ENCODE measurements around the gene PRKCE.

Gene PRKCE

GRCh38 chr2:45951025-45951727 lies 299.7 kb downstream of the PRKCE start:
- DNase-seq (ENCODE audit: extremely low read depth in 1 of 2, low read depth in 1 of 2), result no peak

DNA sequence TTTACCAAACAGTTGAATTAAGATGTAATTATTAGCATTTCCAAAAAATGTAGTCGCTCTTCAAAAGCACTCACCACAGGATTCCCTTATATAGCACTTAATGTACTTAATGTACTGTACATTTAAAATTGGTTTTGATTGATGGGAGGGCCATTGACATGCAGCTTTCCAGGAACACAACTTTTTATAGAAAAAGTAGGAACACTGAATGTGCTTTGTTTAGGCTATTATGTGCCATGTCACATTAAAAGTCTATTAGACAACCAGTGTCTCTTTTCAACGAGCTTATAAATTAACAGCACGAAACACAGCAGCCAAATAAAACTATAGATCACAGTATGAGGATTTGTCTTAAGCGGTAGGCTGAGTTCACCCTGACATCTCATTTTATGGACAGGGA lies 301.1 kb downstream of the PRKCE start:
- DNase-seq (ENCODE audit: extremely low read depth in 1 of 2, low read depth in 1 of 2), result no peak

GRCh38 chr2:45953376-45954027 lies 302.0 kb downstream of the PRKCE start:
- DNase-seq (ENCODE audit: extremely low read depth in 1 of 2, low read depth in 1 of 2), result no peak

- DNase-seq (ENCODE audit: extremely low read depth in 1 of 2, low read depth in 1 of 2), result no peak
These were observed 302.9 kb downstream of the PRKCE start for GRCh38 chr2:45954233-45954850.

GRCh38 chr2:45957533-45958227 lies 306.2 kb downstream of the PRKCE start:
- DNase-seq (ENCODE audit: extremely low read depth in 1 of 2, low read depth in 1 of 2), result no peak

DNA sequence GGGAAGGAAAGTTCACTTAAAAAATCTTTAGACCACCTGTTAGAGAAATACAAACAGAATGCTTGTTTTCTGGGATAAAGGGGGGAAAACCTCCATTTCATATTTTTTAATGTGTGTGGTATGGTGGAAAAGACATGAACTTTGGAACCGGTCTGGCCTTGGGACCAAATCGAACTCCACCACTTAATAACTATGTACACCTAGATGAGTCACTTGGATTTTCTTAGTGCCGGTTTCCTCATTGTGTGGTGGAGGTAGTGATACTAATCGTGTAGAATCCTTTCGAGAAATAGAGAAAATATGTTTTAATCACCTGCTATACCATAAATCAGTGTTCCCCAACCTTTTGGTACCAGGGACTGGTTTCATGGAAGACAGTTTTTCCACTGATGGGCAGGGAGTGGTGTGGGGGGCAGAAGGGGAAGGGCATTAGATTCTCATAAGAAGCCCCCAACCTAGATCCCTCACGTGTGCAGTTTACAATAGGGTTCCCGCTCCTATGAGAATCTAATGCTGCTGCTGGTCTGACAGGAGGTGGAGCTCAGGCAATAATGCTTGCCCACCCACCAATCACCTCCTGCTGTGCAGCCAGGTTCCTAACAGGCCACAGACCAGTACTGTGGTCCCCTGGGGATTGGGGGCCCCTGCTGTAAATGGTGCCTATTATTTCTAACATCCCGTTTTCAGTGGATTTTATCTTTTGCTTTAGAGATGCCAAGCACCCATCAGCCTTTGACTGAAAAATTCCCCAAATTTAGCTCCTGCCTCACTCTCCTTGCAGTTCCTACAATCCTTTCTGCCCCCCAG lies 308.8 kb downstream of the PRKCE start:
- no peak for DNase-seq (ENCODE audit: extremely low read depth in 1 of 2, low read depth in 1 of 2)

DNA sequence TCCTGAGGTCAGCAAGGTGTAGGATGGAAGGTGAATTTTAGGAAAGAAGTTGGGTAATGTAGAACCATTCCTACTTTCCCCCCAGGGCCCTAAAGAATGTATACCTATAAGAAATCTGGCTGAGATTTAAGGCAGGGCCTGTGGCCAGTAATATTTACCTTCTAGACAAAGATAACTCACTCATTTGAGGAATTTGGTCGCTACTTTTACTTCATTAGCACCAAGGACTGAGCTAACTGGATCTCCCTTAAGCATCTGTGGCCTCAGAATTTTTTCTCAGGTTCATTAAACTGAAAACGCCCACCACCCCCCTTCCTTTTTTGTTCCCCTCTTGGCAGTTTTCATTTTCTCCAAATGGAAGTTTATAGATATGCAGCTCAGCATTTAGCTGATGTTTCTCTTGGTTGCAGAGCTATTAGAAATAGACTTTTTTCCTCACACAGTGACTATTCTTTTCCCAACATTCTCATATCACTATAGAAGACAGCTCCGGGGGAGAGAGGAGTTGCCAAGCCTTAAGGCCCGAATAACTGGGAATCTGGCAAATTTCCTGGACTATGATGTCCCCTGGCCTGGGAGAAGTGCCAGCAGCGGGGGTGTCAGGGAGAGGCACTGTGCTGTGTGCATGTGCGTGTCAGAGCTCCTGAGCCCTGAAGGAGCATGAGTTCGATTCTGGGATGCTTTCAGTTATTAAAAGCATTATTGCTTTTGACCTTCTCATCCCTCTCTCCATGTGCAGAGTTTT lies 310.9 kb downstream of the PRKCE start:
- DNase-seq (ENCODE audit: extremely low read depth in 1 of 2, low read depth in 1 of 2), result no peak

- no peak for DNase-seq (ENCODE audit: extremely low read depth in 1 of 2, low read depth in 1 of 2)
These were observed 312.3 kb downstream of the PRKCE start for GRCh38 chr2:45963816-45964215.

DNA sequence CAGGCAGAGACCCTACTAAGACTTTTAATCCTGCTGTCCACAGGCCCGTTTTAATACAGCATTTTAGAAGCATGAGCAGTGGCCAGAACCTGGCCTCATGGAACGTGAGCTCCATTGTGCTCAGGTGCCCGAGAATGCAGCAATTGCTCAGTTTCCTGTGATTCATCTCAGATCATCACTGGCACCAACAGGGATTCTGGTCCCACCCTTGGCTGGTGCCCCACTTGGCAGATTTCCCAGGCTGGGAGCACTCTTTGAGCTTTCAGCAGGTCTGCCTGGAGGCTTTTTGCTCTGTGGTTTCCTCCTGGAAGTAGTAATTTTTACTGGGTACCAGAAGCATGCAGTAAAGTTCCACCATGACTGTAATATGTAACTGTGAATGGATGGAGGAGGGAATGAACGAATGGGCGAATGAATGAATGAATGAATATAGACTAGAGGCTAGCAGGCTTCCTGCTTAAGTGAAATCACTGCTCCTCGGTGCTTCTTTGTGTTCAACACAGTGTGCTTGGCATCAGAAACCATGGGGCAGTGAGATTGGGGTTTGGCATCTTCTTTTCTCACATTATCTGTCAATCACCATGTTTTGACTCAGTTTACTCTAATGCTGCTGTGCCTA lies 312.9 kb downstream of the PRKCE start:
- no peak for DNase-seq (ENCODE audit: extremely low read depth in 1 of 2, low read depth in 1 of 2)

- no peak for DNase-seq (ENCODE audit: extremely low read depth in 1 of 2, low read depth in 1 of 2)
These were observed 313.4 kb downstream of the PRKCE start for GRCh38 chr2:45964906-45965305.

GRCh38 chr2:45965871-45966498 lies 314.5 kb downstream of the PRKCE start:
- DNase-seq (ENCODE audit: extremely low read depth in 1 of 2, low read depth in 1 of 2), result no peak

- no peak for DNase-seq (ENCODE audit: extremely low read depth in 1 of 2, low read depth in 1 of 2)
These were observed 317.6 kb downstream of the PRKCE start for GRCh38 chr2:45968946-45969584.

DNA sequence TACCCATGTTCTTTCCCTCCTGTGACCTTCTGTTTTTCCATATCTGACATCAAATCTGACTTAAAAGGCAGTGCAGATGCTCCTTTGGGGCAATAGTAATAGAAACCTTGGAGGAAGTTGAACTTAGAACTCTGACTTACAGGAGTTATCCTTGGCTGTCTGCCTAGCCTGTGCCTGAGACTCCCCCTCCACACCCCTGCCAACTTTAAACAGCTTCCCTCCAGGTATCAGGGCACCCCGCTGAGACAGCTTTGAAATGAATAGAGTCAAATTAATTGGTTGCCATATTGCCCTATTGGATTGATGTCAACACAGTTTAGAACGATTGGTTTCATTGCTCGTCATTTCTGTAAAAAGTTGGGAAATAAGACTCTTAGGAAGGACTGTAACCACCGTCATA lies 322.0 kb downstream of the PRKCE start:
- no peak for DNase-seq (ENCODE audit: extremely low read depth in 1 of 2, low read depth in 1 of 2)

DNA sequence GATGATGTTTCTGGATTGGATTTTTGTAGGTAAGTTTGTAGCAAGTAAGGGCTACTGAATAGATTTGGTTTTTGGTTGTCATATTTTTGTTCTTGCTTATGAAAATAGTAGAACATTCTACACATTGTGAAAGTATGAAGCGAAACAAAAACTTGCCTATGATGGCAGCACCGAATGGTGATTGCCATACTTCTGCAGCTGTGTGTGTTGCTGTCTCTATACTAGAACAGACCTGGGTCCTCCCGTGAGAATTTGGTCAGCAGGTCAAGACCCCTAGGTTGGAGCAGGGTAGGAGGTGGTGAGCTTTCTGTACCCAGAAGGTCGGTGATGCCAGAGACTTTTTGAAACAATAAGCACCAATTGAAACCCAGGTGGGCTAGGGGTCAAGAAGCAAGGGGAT lies 322.6 kb downstream of the PRKCE start:
- DNase-seq (ENCODE audit: extremely low read depth in 1 of 2, low read depth in 1 of 2), result no peak

GRCh38 chr2:45974762-45975408 lies 323.4 kb downstream of the PRKCE start:
- no peak for DNase-seq (ENCODE audit: extremely low read depth in 1 of 2, low read depth in 1 of 2)

GRCh38 chr2:45975752-45976517 lies 324.5 kb downstream of the PRKCE start:
- no peak for DNase-seq (ENCODE audit: extremely low read depth in 1 of 2, low read depth in 1 of 2)

GRCh38 chr2:45978302-45978859 lies 326.9 kb downstream of the PRKCE start:
- DNase-seq (ENCODE audit: extremely low read depth in 1 of 2, low read depth in 1 of 2), result no peak
